HG03025 (cell line): Measurements from ENCODE around the gene EAF2.
"Not testable (repeated sequence)": the region's sequence is repeated elsewhere in the genome, so short reads cannot be mapped to it uniquely, and the experiment has no call there.

Experiments
- ATAC-seq: cut with Tn5 transposase; IDR thresholded peaks from one replicate; pipeline ENCODE4 v1.9.1; 2021; ENCODE audit warnings: mild to moderate bottlenecking, moderate library complexity; ENCODE audit not compliant: unreplicated experiment, low FRiP score

EAF2 gene

GRCh38 chr3:121857778-121858177 lies 22.8 kb downstream of the EAF2 start:
- not testable (repeated sequence) for ATAC-seq

- not testable (repeated sequence) for ATAC-seq
Measured at GRCh38 chr3:121863247-121863646, 28.2 kb downstream of the EAF2 start.

GRCh38 chr3:121863801-121864200 lies 28.8 kb downstream of the EAF2 start:
- no peak for ATAC-seq

GRCh38 chr3:121869736-121870135 lies 34.7 kb downstream of the EAF2 start:
- ATAC-seq = no peak

GRCh38 chr3:121870717-121871116 lies 35.7 kb downstream of the EAF2 start:
- ATAC-seq = no peak

GRCh38 chr3:121871430-121871829 lies 36.4 kb downstream of the EAF2 start:
- no peak for ATAC-seq

GRCh38 chr3:121878411-121878810 lies 43.4 kb downstream of the EAF2 start:
- ATAC-seq = no peak

- no peak for ATAC-seq
Measured at GRCh38 chr3:121883507-121883906, 48.5 kb downstream of the EAF2 start.

- ATAC-seq = no peak
Measured at GRCh38 chr3:121885386-121885785, 50.4 kb downstream of the EAF2 start.

- no peak for ATAC-seq
Measured at GRCh38 chr3:121894301-121894990, 59.4 kb downstream of the EAF2 start, which contains the start of gene SLC15A2. Gene SLC15A2 (plus strand): TSS chr3:121894401. CDS start chr3:121894477, 76 bp downstream.

GRCh38 chr3:121895121-121895520 lies 60.1 kb downstream of the EAF2 start:
- ATAC-seq = no peak

- no peak for ATAC-seq
Measured at GRCh38 chr3:121895736-121896135, 60.7 kb downstream of the EAF2 start.

GRCh38 chr3:121896823-121897222 lies 61.8 kb downstream of the EAF2 start:
- ATAC-seq = no peak

- ATAC-seq = no peak
Measured at GRCh38 chr3:121897296-121897695, 62.3 kb downstream of the EAF2 start.

GRCh38 chr3:121913305-121913990 lies 78.4 kb downstream of the EAF2 start:
- no peak for ATAC-seq

- no peak for ATAC-seq
Measured at GRCh38 chr3:121914081-121914998, 79.3 kb downstream of the EAF2 start.

- no peak for ATAC-seq
Measured at GRCh38 chr3:121916189-121916588, 81.2 kb downstream of the EAF2 start.

GRCh38 chr3:121918779-121919483 lies 83.9 kb downstream of the EAF2 start:
- no peak for ATAC-seq

- no peak for ATAC-seq
Measured at GRCh38 chr3:121924734-121925133, 89.7 kb downstream of the EAF2 start.

GRCh38 chr3:121926380-121926779 lies 91.4 kb downstream of the EAF2 start:
- ATAC-seq = no peak
